ENCODE results near the gene GCG. TPM values are rescaled to one million over a fixed set of nuclear protein-coding genes. Genes with fewer than 3 reads are reported as not detected.
A peak's percentile ranks its signal among the peaks of the same experiment; 100 is the strongest.

The GCG gene
- total RNA-seq, 2 donors from 2014 or later = 1.6 TPM; not detected in 1

- TF ChIP-seq CTCF (IDR thresholded peaks at IDR 0.05) (no peak), POLR2AphosphoS5 (IDR thresholded peaks at IDR 0.05) (no peak), POLR2A (IDR thresholded peaks at IDR 0.05) (no peak)
- Histone ChIP-seq H3K4me3 (no peak overlapping the region), H3K27ac (no peak overlapping the region), H3K4me1 (replicated peaks) (no peaks in the 10 kb centered on the region), H3K27me3 (replicated peaks; ENCODE audit: insufficient read depth) (no peaks in the 10 kb centered on the region), H3K36me3 (no peaks in the 10 kb centered on the region), H3K9me3 (no peaks in the 10 kb centered on the region)
- intact Hi-C loops (cut with DNase I) = loop anchor here (10.0 kb wide), 1 partner anchor 120 kb away; no protein-coding TSS in a partner anchor
- 67% methylated on average over 2 of the region's 2 CpGs for WGBS
- DNase-seq (ENCODE audit: low spot score) = no peak
These were observed 26.9 kb downstream of the GCG start for GRCh38 chr2:162125138-162125537.

DNA sequence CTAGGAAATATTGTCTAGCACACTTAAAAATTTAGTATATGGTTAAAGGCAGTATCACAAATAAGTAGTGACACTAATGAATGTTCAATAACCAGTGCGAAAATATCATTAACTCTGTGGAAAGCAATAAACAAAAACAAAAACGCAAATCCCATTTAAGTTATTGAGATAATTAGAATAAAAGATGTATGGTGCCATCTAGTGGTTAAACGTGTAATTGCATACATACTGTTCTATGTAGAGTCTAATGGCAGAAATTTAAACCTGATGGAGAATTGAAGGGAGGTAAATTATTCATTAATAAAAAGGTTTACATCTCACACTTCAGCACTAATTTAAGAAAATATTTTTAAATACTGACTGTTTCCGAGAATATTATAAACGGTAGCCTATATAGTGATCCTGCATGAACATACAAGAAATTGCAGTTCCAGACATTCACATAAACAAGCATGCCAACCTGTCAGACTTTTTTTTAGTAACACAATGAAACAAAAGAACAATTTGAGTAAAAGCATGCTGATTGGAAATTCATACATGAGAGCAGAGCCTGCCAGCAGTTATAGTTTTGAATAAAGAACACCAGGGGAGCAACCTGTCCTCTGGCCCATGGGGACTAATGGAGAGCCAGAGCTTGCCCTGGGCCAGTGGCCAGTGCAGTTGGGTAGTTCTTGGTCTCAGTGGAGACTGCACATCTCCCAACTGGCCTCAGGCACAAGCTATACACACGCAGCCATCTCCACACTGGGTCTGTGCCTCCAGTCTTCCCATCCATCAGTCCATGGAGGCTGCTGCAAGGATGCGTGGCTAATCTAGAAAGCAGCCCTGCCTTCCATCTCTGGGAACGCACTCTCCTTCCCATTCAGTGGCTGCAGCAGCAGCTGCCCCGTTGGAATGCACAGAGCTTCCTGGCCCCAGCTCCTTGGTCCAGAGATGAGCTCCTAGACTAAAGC is 28.0 kb downstream of the GCG start:
- peak; percentile 48 to 96 (median 76) for TF ChIP-seq CTCF (IDR thresholded peaks at IDR 0.05)
- TF ChIP-seq POLR2A (IDR thresholded peaks at IDR 0.05) = no peak
- TF ChIP-seq POLR2AphosphoS5 (IDR thresholded peaks at IDR 0.05) = no peak
- Histone ChIP-seq H3K36me3 (no peaks in the 10 kb centered on the region), H3K27ac (no peak overlapping the region), H3K9me3 (no peaks in the 10 kb centered on the region), H3K27me3 (replicated peaks; ENCODE audit: insufficient read depth) (no peaks in the 10 kb centered on the region), H3K4me3 (no peak overlapping the region), H3K4me1 (replicated peaks) (no peaks in the 10 kb centered on the region)
- WGBS = 36% methylated on average over 9 of the region's 9 CpGs
- DNase-seq (ENCODE audit: low spot score) = peak; percentile 41
- intact Hi-C loops (cut with DNase I) = loop anchor here (10.0 kb wide), 1 partner anchor 119 kb away; no protein-coding TSS in a partner anchor

DNA sequence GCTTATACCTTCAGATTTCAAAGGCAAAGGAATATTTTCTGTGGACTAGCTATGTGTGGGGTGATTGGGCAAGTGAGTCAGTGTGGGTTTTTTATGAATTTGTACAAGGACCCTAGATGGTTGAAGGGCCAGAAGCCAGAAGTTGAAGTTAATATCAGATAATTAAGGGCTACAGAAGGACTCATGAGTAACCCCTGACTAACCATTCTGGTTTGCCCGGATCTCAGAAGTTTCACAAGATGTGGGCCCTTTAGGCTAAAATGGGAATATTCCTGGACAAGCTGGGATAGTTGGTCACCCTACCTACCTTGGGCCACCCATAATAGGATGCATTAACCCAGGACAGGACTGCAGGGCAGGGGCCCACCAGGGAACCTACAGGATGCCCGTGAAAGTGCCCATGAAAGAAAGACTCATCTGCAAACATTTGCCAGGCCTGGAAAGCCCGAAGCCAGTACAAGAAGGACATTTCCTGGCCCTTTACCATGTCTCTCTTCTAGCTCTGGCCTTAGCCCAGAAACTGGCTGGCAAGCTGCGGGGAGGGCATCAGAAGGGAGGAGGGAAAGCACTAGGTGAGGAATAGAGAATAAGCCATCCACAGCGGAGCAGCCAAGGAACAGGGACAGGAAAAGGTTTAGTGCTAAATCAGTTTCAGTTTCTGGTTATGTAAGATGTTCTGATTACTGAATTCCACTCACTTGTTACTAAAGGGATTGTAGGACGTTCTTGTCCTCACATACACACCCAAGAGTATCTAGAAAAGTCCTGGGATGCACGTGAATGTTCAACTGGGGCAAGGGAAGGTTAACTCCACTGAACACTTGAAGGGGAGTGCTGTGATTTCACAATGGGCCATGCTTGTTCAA is 33.6 kb downstream of the GCG start:
- Histone ChIP-seq H3K9me3 (no peaks in the 10 kb centered on the region), H3K36me3 (no peaks in the 10 kb centered on the region), H3K27ac (peak overlapping the region in 1 of 2 donors; percentile 41), H3K4me3 (no peak overlapping the region), H3K27me3 (replicated peaks; ENCODE audit: insufficient read depth) (no peaks in the 10 kb centered on the region), H3K4me1 (replicated peaks) (no peaks in the 10 kb centered on the region)
- TF ChIP-seq POLR2A (IDR thresholded peaks at IDR 0.05) (no peak), CTCF (IDR thresholded peaks at IDR 0.05) (no peak), POLR2AphosphoS5 (IDR thresholded peaks at IDR 0.05) (peak; percentile 52)
- 44% methylated on average over 7 of the region's 7 CpGs for WGBS
- DNase-seq (ENCODE audit: low spot score) = peak; percentile 23
- intact Hi-C loops (cut with DNase I) = no loop called here

GRCh38 chr2:162116352-162116751 is 35.7 kb downstream of the GCG start:
- Histone ChIP-seq H3K4me1 (replicated peaks) (no peaks in the 10 kb centered on the region), H3K4me3 (no peak overlapping the region), H3K27me3 (replicated peaks; ENCODE audit: insufficient read depth) (no peaks in the 10 kb centered on the region), H3K36me3 (no peaks in the 10 kb centered on the region), H3K27ac (no peak overlapping the region), H3K9me3 (no peaks in the 10 kb centered on the region)
- no peak for DNase-seq (ENCODE audit: low spot score)
- TF ChIP-seq POLR2AphosphoS5 (IDR thresholded peaks at IDR 0.05) (no peak), CTCF (IDR thresholded peaks at IDR 0.05) (no peak), POLR2A (IDR thresholded peaks at IDR 0.05) (no peak)
- intact Hi-C loops (cut with DNase I) = no loop called here
